GM21737 (cell line): ENCODE data around the gene DIAPH2.
"Not testable (repeated sequence)": the region's sequence is repeated elsewhere in the genome, so short reads cannot be mapped to it uniquely, and the experiment has no call there.

Experiments used
- ATAC-seq: cut with Tn5 transposase; IDR thresholded peaks from one replicate; pipeline ENCODE4 v1.9.1; 2021; ENCODE audit warnings: mild to moderate bottlenecking, moderate library complexity; ENCODE audit not compliant: unreplicated experiment

Gene DIAPH2

DNA sequence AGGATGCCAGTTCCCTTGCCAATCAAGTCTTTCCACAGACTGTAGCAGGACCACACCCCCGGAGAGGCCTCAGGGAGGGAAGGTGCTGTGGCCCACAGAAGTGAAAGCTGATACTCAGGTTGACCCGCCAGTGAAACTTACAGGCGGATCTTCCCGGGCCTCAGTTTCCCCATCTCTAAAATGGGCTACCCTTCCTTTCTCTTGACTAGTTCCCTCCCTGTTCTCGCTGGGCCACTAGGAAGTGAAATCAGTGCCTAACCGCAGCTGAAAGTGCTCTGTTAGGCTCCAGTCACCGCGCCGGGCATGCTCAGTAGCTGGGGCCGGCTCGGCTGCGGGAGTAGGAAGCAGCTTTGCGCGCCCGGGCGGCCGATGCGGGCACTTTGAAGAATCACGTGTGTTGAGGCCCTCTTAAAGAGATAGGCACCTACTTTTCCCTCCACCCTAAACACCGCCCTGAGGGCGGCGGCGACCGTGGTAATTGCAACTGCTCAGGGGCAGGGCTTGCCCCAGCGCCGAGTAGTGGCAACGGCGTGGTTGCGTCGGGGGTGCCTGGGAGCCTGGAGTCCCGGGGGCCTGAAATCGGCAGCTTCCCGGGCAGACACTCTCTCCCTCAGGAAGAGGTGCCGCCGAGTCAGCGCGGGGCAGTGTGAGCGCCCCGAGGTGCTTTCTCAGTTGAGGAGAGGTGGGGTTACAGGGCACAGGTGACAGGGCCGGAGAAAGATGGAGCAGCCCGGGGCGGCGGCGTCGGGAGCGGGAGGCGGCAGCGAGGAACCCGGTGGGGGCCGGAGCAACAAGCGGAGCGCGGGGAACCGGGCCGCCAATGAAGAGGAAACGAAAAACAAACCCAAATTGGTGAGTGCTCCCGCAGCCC lies at the start of gene DIAPH2:
TSS of gene DIAPH2 (plus strand) at position 504 of the 871 bp plus-strand sequence.
- peak; percentile 81 for ATAC-seq

DNA sequence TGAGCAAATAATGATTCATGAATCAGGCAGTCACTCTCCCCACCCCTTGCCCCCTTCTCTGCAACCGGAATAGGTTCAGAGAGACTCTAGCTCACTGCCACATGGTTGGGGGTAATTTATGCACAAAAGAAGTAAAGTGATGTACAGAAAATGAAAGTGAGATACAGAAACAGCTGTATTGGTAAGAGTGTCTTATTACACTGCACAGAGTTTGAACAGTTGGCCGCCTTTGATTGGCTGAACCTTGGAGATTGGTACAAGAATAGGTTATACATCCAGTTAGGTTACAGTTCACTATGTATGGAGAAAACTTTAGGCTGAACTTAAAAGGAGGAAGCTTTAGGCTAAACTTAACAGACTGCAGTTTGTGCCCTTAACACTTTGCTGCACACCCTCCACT lies 34.6 kb upstream of the DIAPH2 start:
- ATAC-seq: no peak

DNA sequence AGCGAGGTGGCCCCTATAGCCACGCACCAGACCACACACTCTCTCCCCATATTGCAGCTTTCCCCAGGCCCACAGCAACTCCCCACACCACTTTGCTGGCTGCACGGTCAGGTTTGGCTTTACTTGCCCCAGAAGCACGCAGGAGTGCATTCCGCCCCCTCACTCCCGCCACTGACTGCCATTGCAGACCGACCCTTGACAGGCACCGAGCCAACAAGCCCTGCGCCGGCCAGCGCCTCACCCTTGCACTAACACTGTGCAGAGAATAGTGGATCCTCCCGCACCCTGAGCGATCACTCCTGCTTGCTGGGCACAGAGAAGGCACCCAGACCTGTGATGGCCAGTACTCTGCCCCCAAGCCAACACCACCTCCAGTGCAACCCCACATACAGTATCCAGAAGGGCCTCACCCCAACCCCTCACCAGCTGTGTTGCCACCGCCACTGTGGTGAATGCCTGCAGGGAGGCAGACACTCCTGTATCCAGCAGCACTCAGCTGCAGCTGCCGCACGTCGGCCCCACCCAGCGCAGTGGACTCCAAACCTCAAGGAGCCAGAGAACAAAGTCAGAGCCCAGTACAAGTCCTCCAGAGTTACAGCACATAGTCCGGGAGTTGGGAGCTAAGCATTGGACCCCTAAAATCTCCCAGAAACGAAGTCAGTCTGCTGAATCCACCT lies 28.6 kb upstream of the DIAPH2 start:
- ATAC-seq: no peak

DNA sequence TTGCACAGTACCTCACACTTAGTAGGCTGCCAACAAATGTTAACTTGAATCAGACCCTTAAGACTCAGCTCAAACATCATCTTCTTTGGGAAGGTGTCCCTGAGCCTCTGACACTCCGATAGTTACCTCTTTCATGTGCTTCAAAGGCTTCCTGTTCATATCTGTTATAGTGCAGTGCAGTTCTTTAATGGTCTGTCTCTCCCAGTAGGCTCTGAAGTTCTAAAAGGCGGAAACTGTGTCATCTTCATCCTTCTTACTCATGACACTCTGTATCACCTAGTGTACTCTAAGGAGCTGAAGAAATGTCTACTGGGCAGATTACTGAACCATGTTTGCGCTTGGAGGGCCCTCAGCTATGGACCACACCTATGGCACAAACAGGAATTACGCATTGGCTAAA lies 2.1 kb upstream of the DIAPH2 start:
- no peak for ATAC-seq

DNA sequence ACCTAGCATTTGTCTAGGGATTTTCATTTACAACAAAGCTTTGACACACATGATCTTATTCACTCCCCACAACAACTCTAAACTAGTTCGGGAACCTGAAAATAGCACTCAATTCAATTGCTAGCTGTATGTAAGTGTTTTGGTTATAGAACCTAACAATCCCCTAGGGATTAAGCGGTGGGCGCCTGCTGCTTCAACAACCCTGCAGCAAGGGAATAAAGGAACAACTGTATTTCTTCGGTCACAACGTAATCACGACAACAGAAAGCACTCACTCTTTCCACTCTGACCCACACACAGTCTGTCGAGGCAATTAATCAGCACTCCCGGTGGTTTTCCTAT lies 674 bp upstream of the DIAPH2 start:
- peak; percentile 18 for ATAC-seq

DNA sequence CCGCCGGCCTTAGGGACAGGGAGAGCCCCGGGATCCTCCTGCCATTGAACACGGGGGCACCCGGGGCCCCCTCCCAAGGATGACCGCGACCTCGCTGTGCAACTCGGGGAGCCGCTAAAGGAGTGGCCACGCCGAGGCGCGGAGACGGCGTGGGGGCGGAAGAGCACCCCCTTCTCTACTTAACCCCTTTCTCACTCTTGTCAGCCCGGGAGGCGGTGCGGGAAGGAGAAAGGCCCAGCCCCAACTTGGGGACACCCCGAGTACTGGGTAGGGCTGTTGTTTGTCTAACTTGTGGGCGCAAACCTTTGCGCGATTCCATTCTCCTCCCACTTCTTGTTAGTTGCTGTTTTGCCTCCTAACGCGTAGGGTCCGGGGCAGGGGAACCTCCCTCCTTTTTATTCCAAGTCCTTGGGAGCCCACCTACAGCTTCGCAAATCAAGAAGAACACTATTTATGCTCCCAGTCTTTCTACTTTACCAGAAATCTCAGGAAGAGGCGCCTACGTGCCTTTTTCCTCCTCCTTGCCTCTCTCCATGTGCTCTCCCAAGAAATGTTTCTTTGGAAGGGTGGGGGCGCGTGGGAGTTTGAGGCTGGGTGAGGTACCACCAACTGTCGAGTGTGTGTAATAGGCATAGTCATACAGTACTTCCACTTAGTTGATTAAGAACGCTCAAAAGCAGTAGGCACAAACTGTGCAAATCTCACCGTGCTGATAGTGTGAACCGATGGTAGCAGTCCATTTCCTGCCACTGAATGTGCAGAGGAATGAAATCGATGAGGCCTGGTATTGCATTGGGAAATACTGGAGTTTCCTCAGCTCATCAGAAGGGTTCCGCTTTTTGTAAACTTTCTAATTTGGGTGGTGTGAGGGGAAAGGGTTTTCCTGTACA lies 813 bp downstream of the DIAPH2 start:
- no peak for ATAC-seq

DNA sequence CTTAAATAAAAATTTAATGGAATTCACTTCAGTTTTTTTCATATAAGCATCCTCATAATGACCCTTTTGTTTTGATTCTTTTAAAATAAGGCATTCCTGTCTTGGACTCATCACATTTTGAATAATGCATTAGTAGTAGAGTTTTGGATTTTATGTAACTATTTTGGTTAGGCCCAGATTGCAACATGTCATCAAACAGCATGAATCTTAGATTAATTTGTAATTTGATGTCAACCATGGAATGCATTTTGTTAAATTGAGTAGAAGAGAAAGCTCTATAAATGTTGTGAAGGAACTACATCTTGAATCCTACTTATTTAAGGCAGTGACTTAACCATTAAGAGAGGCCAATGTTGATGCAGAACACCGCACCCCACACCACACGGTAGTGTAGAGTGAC lies 3.1 kb downstream of the DIAPH2 start:
- ATAC-seq: no peak

DNA sequence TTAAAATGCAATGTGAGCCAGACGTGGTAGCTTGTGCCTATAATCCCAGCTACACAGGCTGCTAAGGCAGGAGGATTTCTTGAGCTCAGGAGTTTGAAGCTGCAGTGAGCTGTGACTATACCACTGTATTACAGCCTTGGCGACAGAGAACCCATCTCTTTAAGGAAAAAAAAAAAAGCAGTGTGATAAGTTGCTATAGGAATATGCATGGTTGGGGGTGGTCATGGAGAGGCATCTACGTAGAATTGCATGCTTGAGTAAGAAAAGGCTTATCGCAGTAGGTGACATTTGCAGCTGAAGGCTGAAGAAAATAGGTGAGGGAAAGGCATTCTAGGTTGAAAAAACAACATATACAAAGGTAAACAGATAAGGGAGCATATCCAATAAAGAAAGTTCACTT lies 4.1 kb downstream of the DIAPH2 start:
- no peak for ATAC-seq

DNA sequence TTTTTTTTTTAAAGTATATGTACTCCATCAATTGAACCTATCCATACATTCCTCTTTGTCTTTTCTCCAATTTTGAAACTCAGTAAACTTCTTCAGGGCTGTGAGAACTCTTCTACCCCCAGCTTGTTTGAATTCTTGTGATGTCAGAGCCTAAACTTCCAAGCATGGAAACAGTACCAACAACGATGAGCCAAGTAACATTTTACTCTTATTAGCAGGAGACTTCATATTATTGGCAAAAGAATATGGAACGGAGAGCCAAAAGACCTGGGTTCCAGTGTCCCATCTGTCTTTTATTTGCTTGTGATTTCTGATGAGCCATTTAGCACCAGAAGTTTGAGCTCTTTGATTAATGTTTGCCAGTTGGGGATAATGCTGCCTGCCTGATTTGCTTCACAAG lies 5.3 kb downstream of the DIAPH2 start:
- ATAC-seq: no peak

DNA sequence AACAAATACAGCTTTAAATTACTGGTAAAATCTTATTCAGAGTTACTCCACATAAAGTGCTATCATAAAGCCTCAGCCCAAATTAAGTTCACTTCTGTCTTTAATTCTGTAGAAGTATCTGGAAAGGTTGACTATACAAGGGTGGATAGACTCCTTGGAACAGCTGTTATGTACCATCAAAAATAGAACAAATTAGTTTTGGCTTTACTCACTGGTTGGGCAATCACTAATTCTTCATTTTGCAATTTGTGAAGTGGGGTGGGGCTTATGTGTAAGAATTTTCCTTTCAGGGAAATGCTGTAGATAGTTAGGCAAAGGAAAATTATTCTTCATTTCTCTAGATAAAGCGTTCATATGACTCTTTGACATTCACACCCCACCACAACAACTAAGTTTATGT lies 7.8 kb downstream of the DIAPH2 start:
- ATAC-seq: no peak

DNA sequence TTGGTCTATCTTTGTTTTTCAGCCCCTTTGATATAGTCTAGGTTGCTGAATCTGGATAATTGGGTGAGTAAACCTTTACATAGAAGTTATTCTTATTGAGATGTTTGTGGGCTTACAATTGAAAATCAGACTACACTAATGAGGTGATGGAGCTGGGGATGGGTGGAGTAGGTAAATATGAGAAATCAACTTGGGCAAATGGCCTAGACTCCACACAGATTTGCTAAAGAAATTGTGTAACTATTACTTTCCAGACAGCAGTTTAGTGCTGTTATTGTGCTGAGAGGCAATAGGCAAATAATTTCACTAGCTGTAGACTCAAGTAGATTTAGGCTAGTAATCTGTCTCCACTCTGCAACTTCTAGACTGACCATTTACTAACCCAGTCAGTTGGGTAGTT lies 8.2 kb downstream of the DIAPH2 start:
- ATAC-seq: no peak

DNA sequence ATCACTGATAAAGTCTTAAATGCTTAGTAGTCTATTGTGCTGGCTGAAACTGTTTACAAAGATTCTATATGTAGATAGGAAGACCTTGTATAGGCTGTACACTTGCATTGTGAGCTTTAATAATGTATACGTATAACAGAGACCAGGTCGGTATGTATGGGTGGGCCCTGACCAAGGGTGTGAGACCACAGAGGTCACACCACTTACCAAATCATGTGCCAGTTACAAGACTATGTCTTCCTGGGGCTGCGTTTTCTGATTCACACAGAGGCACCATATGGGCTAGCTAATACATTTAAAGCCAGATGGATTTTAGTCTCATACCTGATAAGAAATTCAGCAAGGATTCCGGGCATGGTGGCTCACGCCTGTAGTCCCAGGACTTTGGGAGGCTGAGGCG lies 8.8 kb downstream of the DIAPH2 start:
- no peak for ATAC-seq

DNA sequence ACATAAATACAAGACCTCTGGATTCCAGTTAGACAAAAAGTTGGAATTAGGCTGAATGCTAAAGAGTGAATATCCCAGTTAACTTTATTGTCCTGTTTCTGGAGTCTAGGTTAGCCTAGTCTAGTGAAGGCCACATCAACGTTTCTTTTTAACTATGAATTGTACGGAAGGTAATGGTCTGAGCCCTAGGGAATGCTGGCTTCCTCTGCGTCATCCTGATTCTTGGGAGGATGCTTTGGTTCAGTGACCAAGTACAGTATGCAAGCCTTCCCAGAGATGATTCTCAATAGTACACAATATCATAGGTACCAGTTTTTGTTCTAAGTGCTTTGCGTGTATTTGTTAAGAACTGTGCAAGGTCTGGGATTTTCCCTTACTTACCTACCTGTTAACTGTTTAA lies 11.8 kb downstream of the DIAPH2 start:
- no peak for ATAC-seq

DNA sequence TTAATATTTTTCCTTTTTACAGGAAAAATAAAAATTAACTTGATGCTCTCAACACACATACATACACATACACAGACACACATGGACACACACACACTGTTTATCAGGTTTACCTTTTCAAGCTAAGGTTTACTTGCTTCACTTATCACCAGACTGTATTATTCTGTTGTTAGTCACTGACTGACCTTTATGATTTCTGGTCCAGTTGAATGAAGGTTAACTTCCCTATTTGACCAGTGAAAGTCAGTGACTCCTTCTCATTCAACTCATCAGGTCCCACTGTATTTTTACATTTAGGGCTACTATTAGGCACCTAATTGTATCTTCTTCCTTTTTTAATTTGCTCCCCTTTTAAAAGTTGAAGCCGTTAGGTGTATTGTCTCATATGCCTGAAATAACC lies 16.0 kb downstream of the DIAPH2 start:
- ATAC-seq: no peak

DNA sequence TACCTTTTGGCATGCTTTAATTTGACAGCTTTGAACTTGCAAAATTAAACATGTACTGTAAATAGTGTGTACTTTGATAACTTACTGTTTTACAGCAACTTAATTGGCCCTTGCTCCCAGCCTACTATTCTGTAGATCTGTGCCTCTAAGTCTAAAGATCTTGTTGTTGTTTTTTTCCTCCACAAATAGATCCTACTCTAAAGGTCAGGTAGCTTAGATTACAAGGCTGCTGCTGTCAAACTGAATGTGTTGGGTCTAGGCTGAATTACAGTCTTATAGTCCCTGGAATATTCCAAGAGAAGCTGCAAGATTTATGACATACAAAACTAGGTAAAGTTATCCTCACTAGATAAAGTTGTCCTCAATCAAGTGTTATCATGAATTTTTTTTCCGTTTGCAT lies 18.7 kb downstream of the DIAPH2 start:
- no peak for ATAC-seq

DNA sequence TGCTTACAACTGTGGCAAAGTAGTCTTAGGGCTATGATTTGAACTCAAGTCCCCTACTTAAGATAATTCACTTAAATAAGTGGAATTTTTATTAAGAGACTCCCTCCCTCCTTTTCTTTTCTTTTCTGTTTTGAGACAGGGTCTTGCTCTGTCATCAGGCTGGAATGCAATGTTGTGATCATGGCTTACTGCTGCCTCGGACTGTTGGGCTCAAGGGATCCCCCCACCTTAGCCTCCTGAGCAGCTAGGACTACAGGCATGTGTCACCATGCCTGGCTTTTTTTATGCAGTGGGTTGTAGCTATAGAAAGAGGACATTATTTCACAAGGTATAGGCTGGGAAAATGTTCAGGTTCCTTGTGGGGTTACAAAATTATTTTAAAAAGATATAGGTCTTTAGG lies 19.2 kb downstream of the DIAPH2 start:
- no peak for ATAC-seq

DNA sequence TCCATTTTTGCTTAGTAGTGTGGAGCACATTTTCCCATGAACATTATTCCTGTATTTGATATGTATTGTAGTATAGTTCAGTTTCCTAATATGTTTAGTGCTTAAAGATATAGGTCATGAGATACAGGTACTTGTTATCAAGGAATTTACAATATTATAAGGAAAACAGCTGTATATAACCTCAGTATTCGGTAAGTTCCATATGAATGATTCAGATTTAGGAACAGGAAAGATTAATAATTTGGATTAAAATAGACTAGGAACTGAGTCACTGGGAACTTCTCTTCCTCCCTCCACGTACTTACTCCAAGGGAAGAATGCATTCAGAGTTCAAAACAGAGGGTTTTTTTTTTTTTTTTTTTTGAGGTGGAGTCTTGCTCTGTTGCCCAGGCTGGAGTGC lies 20.0 kb downstream of the DIAPH2 start:
- no peak for ATAC-seq

DNA sequence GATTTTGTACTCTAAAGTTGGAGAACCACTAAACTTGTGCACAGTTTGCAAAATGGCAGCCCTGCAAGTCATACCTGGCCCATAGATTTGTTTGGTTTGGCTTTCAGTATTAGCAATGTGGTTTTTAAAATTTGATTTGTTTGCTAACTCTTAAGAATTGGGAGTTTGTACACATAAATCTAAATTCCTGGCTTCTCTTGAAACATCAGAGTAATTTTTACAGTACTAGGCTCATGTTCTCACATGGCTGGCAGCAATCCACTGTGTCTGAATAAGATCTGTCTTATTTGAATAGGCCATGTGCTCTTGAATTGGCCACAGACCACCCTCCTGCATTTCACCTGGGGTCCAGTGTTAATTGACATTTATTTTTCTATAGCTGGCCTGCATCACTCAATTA lies 21.3 kb downstream of the DIAPH2 start:
- no peak for ATAC-seq

DNA sequence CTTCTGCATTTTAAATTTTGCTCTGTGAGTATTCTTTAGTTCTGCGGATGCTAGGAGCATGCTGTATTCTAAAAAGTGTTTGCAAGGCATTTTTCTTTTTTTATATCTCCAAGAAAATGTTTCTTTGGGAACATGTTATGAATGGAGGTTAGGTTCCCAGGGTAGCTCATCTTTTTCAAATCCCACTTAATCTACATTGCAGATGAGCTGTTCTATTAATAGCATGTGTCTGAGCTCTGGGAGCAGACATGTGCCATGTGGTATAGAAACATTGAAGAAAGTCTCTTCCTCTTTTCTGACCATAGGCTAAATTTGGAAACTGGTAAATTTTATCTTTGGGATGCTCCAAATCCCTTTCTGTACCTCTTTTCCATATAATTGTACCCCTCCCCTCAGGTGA lies 23.2 kb downstream of the DIAPH2 start:
- ATAC-seq: no peak

DNA sequence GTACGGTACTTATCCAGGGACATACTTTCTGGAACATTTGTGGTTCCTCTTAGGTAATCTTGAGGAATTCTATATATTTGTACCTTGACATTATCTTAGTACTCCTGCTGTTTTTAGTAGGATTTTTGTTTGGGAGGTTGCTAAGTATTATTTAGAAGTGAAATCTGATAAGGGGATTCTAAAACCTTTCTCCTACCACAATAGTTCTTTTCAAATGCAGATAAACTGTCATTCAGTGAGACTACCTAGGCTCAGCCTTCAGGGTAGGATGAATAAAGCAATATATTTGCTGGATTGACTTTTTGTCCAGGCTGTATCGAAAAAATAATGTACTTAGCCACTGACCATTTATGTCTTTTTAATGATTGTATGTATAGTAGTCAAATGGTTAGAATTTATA lies 25.4 kb downstream of the DIAPH2 start:
- no peak for ATAC-seq

DNA sequence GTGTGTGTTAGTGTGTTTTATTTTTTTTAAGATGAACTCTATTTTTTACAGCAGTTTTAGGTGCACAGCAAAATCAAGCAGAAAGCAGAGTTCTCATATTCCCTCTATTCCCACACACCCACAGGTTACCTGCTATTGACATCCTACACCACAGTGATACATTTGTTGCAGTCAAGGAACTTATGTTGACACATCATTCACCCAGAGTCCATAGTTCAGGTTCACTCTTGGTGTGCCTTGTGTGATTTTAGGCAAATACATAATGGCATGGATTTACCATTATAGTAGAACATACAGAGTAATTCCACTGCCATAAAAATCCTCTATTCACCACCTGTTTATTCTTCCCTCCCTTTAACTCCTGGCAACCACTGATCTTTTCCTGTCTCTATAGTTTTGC lies 28.7 kb downstream of the DIAPH2 start:
- no peak for ATAC-seq

DNA sequence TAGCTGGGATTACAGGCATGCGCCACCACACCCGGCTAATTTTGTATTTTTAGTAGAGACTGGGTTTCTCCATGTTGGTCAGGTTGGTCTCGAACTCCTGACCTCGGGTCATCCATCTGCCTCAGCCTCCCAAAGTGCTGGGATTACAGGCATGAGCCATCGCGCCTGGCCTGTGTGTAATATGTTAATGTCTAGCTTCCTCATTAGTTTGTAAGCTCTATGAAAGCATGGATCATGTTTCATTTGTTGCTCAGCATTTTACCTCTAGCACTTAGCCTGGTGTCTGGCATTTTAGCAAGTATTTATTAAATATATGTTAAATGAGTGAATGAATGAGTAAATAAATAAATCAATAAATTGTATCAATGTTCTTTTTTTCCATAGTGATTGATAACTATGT lies 29.8 kb downstream of the DIAPH2 start:
- ATAC-seq: not testable (repeated sequence)
